ENCODE measurements around the gene FAM83G.
"Not testable (repeated sequence)": the region's sequence is repeated elsewhere in the genome, so short reads cannot be mapped to it uniquely, and the experiment has no call there.

- TF ChIP-seq CTCF, POLR2A (IDR thresholded peaks at IDR 0.05): not testable (repeated sequence)
Measured at GRCh38 chr17:19042369-19042768, 37.8 kb upstream of the FAM83G start.
